ENCODE data around the gene CR1L.
A peak's percentile ranks its signal among the peaks of the same experiment; 100 is the strongest.
"Not testable (repeated sequence)": the region's sequence is repeated elsewhere in the genome, so short reads cannot be mapped to it uniquely, and the experiment has no call there.

CR1L gene

DNA sequence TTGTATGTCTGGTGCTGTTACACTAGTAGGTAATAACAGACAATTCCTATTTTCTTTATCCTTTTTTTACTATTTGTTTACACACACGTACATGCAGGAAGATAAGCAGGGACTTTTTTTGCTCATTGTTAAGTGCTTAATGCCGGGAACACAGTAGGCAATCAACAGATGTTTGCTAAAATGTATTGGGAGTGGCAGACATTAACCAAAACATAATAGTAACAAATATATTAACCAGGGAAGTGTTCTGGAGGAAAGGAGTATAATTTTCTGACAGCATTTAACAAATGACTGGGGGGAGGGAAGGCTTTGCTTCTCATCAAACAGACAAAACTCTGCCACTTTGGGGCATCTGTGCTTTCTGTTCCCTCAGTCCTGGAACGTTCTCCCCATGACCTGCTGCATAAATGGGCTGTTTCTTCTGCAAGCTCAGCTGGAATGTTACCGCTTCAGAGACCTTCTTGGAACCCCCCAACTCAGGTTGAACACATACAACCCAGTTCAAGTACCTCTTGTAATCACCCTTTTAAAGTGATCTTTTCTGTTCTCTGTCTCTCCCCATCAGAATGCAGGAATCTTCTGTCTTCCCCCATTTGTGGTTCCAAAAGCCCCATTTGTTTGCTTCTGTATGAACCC lies 2.1 kb downstream of the CR1L start:
- DNase-seq, result no peak

DNA sequence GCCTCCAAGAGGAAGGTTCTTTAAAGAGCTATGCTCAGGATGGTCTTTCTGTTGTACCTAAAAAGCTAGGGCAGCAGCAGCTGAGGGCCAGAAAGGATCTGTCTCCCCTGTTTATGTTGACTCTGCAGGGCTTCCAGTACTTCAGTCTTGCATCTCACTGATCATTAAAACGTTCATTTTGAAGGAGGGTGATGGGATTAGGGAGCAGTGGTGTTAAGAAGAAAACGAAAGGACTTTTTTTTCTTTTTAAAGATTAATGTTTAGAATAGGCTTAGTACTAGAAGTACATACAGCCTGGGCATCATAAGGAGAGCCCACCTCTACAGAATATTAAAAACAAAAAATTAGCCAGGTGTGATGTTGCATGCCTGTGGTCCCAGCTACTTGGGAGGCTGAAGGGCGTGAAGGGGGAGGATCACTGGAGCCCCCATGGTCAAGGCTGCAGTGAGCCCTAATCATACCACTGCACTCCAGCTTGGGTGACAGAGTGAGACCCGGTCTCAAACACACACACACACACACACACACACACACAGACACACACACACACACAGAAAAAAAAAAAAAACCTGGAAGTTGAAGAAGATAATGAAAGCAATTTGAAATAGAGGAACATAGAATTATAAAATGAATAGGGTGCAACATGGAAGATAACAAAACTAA lies 2.9 kb downstream of the CR1L start:
- DNase-seq, result no peak

DNA sequence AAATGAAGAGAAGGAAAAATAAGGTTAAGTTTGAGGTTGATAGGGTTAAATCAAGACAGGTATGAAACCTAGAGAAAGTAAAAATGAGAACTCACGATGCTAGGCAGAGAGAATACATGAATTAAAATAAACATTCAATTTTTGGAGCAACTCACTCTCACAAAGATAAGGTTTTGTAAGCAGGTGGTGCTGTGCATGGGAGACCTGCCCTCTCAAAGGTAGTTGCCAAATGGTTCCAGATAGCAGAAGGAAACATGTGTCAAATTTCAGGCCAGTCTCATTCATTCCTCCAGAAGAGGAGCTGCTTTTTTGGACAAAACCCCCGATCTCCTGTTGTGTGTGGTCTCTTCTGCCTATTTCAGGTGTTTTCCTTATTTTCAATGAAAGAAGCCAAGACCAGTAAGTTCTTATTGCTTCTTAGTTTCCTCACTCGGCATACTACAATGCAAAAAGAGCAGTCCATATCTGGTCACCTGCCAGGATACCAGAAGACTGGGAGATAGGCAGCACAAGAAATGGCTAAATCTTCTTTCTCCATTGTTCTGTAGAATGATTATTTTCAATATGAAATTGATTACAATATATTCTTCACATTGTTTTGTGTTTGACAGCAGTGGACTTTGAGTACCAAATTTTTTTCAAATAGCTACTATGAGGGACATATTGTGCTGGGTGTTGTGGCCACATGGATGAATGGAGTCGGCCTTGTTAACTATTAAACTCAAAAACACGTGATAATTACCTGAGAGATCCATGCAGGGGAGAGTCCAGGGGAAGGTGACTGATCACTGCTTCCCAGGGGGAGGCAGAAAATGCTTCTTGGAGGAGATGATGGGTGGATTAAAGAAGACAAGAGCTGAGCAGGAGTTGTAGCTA lies 3.6 kb downstream of the CR1L start:
- DNase-seq, result no peak

DNA sequence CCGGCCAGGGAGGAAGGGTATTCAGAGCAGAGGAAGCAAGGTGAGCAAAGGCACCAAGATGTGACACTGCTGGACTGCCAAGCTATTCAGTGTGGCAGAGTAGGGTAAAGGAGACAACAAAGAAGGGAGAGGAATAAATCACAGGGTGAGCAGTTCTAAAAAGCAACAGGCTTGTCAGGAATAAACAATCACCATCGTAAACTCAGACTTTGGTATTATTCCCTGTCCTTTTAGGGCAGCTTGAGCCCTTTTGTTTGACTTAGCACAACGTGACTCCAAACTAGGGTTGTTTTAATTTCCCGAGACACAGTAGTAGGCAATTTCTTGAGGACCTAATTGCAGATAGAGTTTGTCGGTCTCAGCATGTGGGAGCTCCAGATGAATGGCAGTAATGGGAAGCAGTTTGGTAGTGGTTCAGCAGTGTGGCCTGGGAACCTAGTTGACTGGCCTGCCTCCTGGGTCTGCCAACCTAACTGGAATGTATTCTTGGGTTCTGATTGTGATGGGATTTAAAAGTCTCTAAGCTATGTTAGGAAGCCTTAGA lies 4.3 kb downstream of the CR1L start:
- DNase-seq, result no peak

DNA sequence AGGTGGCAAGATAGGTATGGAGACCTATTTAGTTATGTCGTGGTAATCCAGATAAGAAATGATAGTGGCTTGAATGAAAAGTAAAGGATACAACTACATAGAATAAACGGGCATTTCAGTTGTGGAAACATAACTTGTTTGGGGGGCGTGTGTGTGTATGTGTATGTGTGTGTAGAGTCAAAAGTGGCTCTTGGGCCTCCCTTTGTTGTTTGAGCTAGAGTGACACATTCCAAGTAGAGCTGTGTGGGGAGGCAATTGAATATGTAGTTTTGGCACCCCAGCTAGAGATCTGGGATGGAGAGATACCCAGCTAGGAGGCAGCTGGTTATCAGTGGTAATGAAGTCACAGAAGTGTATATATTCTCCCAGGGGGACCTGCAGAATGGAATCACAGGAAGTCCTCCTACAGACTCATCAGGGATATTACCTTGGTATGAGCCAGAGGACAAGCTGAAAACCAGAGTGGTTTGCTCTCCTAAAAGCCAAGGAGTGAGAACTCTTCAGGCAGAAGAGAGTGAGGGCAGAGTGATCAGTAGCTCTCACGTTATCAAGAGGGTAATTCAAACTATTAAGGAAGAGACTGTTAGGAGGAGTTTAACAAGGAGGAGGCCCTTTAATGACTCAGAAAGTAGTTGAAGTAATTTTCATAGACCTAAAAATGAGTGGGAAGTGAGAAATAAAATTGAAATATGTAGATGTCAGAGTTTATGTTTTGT lies 5.1 kb downstream of the CR1L start:
- DNase-seq, result no peak

DNA sequence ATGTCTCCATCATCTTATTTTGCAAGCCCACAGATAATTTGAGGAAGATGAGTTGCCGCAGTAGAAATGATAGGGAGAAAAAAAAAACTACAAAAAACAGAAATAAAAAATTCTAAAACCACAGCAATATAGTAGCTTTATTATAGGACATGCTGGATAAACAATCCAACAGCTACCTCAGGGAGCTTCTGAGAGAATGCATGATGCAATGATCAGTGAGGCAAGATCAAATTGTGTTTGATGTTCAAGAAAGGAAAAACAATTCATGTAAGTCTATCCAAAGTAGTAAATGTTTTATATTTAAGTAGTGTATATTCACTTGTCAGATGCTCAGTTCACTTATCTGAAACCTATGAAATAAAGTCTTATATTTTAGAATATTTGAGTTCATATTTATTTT lies 6.7 kb downstream of the CR1L start:
- DNase-seq, result no peak

DNA sequence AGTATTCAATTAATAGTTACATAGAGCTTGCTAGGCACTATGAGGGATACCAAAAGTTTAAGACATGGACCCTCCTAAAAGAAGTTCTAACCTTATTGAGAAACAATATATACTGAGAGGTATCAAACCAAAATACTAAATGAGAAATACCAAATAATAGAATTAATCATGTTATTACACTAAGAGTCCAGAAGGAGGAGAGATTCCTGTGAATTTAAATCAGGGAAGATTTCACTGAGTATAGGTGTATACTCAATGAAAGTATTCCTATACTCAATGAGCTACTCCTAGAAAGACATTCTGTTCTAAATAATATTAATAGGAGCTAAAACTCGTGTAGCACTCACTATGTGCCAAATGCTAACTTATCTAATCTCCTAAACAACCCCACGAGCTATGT lies 9.4 kb downstream of the CR1L start:
- no peak for DNase-seq

DNA sequence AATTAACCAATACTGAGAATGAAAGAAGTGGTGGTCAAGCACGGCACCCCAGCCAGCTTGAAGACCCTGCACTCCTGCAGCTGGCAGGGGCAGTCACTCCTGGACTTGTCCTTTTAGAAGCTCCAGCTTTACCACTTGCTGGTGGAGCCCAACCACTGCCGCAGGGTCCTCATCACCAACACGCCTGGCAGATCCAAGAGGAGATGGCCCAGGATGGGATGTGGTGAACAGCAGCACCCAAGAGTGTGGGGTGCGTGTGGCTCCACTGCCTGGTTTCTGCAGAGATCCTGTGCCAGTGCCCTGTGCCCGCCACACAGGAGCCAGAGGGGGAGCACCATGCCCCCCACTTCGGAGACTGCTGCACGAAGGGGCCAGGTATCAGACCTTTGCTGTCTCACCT lies 13.5 kb downstream of the CR1L start:
- no peak for DNase-seq

DNA sequence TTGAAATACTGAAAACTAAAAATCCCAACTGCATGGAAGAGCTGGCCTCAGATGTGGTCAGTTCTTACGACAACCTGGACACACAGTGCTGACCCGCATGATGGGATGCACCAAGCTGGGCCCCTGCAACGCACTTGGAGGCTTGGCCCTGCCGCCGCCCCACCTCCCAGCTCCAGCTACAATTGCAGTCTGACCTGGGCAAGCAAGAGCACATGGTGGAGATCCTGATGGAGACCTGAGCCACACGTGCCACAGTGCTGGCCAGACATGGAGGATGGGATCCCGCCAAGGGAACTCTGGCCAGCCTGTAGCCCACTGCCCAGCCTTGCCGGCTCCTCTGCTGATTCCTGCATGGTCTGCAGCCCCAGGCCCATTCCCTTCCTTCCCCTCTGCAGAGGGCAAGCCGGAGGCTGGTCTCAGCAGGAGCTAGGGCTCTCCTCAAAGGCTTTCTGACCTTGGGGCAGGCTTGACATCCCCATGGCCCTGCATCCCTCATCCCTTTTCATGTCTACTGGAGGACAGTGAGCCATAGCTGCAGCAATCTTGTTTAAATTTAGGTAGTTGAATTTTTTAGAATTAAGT lies 14.1 kb downstream of the CR1L start:
- DNase-seq, result no peak

DNA sequence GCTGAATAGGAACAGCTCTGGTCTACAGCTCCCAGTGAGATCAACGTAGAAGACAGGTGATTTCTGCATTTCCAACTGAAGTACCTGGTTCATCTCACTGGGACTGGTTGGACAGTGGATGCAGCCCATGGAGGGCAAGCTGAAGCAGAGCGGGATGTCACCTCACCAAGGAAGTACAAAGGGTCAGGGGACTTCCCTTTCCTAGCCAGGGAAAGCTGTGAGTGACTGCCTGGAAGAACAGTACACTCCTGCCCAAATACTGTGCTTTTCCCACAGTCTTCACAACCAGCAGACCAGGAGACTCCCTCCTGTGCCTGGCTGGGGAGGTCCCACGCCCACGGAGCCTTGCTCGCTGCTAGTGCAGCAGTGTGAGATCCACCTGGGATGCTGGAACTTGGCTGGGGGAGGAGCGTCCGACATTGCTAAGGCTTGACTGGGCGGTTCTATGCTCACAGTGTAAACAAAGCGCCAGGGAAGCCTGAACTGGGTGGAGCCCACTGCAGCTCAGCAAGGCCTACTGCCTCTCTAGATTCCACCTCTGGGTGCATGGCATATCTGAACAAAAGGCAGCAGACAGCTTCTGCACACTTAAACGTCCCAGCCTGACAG lies 14.7 kb downstream of the CR1L start:
- DNase-seq, result no peak

DNA sequence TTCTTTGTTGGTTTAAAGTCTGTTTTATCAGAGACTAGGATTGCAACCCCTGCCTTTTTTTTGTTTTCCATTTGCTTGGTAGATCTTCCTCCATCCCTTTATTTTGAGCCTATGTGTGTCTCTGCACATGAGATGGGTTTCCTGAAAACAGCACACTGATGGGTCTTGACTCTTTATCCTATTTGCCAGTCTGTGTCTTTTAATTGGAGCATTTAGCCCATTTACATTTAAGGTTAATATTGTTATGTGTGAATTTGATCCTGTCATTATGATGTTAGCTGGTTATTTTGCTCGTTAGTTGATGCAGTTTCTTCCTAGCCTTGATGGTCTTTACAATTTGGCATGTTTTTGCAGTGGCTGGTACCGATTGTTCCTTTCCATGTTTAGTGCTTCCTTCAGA lies 16.5 kb downstream of the CR1L start:
- DNase-seq, result not testable (repeated sequence)

DNA sequence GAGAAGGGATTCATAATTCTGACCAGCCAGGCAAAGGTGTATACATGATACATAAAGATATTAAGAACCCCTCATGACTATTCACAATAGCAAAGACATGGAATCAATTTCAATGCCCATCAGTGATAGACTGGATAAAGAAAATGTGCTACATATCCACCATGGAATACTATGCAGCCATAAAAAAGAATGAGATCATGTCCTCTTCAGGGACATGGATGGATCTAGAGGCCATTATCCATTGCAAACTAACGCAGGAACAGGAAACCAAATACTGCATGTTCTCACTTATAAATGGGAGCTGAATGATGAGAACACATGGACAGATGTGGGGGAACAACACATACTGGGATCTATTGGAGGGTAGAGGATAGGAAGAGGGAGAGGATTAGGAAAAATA lies 21.4 kb downstream of the CR1L start:
- DNase-seq, result no peak

DNA sequence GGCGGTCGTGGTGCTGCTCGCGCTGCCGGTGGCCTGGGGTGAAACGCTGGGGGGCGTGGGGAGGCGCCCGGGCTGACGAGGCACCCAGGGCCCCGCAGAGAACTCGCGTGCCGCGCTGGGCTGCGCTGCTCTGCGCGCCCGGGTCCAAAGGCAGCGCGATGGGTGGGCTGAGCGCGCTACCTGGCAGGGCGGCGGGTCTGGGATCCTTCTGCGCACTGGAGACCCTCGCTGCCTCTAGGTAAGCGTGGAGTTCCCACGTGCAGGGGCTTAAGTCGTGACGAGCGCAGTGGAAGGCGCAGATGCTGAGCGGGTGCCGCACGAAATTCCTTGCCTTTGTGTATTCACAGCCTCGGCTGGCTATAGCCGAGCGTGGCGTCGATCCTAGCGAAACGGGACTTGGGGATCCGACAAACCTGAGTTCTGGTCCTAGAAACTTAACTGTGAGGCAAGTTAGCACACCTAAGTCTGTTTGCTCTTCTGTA lies 24.6 kb downstream of the CR1L start:
- DNase-seq, result no peak

DNA sequence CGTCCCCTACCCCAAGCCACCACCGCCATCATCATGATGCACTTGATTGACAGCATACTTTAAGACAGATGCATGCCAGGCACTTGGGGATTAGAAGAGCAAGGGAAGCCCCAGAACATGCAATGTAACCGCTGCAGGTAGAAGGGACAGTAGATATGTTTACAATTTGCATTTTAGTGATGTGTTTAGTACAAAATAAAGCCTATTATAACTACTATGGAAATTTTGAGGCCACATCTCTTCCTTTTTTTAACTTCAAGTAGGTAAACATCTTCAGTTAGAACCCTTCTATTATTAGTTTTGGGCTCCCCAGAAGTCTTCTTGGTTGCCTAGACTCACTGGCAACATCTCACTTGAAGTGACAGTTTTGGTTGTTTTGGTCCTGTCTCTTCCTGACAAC lies 25.3 kb downstream of the CR1L start:
- no peak for DNase-seq

DNA sequence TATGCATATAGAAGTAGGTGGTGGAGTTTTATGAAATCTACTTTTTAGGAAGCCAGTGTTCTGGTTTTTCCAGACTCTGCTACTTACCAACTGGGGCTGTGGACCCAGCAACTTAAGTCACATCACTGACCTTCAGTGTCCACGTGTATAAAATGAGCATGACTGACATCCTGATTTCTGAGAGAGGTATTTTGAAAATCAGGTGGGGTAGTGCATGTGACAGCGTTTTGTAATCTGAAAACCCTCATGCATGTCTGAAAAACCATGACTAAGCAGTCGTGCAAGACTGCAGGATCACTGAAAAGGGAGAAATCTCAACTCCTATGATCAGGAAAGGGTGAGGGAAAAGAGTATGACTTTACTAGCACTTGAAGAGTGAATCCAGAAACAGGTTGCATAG lies 26.1 kb downstream of the CR1L start:
- no peak for DNase-seq

DNA sequence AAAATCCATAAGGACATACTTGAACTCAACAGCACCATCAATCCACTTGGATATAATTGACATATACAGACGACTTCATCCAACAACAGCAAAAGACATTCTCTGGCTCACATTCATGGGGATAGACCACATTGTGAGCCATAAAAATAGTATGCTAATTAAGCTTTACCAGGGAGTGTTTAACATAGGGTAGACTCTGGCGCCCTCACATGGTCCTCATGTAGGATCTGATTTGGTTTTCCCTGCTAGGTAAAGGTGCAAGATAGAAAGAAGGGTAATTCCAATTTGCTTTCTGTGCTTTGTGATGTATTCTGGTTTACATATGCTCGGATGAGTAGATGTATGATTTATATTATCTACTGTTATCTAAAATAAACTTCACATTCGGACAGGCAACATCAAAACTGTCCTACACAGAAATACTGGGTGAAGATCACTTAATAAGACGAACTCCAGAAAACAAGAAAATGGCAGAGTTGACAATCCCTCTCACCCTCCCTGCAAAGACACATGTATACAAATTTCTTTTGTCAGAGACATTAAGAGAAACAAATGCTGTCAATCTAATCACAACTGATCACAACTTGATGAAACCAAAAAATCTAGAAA lies 27.7 kb downstream of the CR1L start:
- DNase-seq, result peak in 1 of 2 donors; percentile 11

DNA sequence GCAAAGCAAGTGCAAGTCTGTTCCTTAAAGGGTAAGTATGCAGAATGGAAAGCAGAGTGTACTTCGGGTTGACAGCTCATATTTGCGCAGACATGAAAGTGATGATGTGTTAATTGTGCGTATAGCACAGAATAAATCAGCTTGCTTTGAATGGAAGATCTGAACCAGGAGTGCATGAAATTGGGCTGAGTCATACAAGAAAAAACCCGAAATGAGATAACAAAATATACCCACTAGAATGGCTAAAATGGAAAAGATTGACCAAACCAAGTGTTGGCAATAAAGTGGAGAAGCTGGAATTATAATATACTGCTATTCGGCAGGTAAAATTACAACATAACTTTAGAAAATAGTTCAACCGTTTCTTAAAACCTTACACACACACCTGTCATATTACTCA lies 28.5 kb downstream of the CR1L start:
- no peak for DNase-seq

DNA sequence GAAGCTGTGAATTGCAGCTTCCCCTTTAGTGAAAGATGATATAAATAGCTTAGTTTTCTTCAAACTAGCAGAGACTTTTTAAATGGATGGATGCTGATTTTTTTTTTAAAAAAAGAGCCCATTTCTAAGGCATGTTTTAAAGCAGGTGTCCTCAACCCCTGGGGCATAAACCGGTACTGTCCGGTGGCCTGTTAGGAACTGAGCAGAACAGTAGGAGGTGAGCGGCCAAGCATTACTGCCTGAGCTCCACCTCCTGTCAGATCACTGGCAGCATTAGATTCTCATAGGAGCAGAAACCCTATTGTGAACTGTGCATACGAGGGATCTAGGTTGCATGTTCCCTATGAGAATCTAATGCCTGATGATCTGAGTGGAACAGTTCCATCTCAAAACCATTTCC lies 31.2 kb downstream of the CR1L start:
- DNase-seq, result no peak

DNA sequence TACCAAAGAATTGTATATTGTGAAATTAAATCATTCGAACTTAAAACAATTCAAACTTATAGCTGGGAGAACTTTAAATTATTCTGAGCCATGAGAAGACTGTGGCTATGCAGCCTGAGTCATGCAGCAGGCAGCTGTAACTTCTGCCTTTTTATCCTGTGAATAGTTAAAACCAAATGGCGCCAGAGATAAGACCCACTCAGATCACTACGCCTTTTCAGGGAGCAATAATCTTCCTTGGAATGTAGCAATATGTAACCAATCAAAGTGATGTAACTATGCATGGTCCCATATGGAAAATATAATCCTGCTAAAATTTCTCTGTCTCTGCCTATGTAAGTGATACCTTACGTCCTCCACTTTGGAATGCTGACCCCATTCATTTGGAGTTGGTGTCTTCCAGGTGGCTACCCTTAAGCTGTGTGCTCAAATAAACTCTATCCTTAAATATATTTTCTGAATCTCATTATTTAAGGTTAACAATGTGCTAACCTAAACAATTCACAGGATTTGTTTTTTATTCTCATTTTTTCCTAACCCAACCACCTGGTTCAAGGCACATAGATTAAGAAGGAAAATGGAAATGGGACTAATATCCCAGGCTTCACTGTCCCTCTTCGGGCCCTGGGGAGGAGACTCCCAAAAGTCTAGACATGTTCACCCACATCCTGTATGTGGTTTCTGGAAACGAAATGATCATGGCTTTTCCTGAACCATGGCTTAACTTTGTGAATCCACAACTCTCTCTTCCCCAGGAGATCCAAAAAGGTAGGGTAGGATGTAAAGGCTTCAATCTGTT lies 35.9 kb downstream of the CR1L start:
- DNase-seq, result not testable (repeated sequence)

DNA sequence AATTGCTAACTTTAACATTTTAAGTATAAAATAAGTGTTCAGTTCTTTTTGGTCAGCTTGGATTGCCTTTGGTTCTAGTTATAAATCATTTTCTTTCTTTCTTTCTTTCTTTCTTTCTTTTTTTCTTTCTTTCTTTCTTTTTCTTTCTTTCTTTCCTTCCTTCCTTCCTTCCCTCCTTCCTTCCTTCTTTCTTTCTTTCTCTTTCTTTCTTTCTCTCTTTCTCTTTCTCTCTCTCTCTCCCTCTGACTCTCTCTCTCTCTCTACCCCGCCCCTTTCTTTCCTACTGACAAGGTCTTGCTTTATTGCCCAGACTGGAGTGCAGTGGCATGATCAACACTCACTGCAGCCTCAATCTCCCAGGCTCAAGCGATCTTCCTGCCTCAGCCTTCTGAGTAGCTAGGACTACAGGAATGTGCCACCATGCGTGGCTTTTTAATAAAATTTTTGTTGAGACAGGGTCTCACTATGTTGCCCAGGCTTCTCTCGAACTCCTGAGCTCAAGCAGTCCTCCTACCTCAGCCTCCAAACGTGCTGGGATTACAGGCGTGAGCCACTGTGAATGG lies 38.0 kb downstream of the CR1L start:
- DNase-seq, result not testable (repeated sequence)
